Measurements from ENCODE around the gene EFNA4. TPM values are rescaled to one million over a fixed set of nuclear protein-coding genes. Genes with fewer than 3 reads are reported as not detected.
A peak's percentile ranks its signal among the peaks of the same experiment; 100 is the strongest.

Gene EFNA4
- total and polyA plus RNA-seq, 2 donors from 2014 or later: 7.6 to 11.8 TPM

GRCh38 chr1:155099331-155099730 is 35.8 kb downstream of the EFNA4 start:
- no peak overlapping the region for H3K9ac ChIP-seq (ENCODE audit: low read length in 3 of 3)
- H3K27me3 ChIP-seq (ENCODE audit: control insufficient read depth, insufficient read depth, low read length): no peaks in the 10 kb centered on the region
- FAIRE-seq: no peak
- TF ChIP-seq CTCF (IDR thresholded peaks at IDR 0.05; ENCODE audit: borderline replicate concordance, extremely low read depth, insufficient read depth): no peak
- DNase-seq: no peak
- H3K27ac ChIP-seq (ENCODE audit: low read depth in 2 of 2, low read length in 2 of 2): no peak overlapping the region
- no peaks in the 10 kb centered on the region for H3K4me1 ChIP-seq (ENCODE audit: control insufficient read depth in 2 of 3, insufficient read depth in 2 of 3, low read depth in 1 of 3, low read length in 3 of 3)
- intact Hi-C loops (cut with DNase I): no loop called here
- H3K36me3 ChIP-seq (ENCODE audit: control insufficient read depth in 2 of 3, insufficient read depth in 3 of 3, low read length in 3 of 3): no peaks in the 10 kb centered on the region
- H3K4me3 ChIP-seq (ENCODE audit: low read length in 3 of 3): no peak overlapping the region
- H3K9me3 ChIP-seq (ENCODE audit: control insufficient read depth in 2 of 3, insufficient read depth in 1 of 3, low read length in 3 of 3): no peaks in the 10 kb centered on the region

- Histone ChIP-seq H3K4me1 (ENCODE audit: control insufficient read depth in 2 of 3, insufficient read depth in 2 of 3, low read depth in 1 of 3, low read length in 3 of 3) (peaks cover 0 to 7% (median 0%) of the 10 kb centered on the region in 3 donors), H3K9ac (ENCODE audit: low read length in 3 of 3) (no peak overlapping the region), H3K9me3 (ENCODE audit: control insufficient read depth in 2 of 3, insufficient read depth in 1 of 3, low read length in 3 of 3) (no peaks in the 10 kb centered on the region), H3K27ac (ENCODE audit: low read depth in 2 of 2, low read length in 2 of 2) (no peak overlapping the region), H3K27me3 (ENCODE audit: control insufficient read depth, insufficient read depth, low read length) (no peaks in the 10 kb centered on the region), H3K36me3 (ENCODE audit: control insufficient read depth in 2 of 3, insufficient read depth in 3 of 3, low read length in 3 of 3) (no peaks in the 10 kb centered on the region), H3K4me3 (ENCODE audit: low read length in 3 of 3) (no peak overlapping the region)
- intact Hi-C loops (cut with DNase I): no loop called here
- no peak for TF ChIP-seq CTCF (IDR thresholded peaks at IDR 0.05; ENCODE audit: borderline replicate concordance, extremely low read depth, insufficient read depth)
- no peak for FAIRE-seq
- no peak for DNase-seq
Measured at GRCh38 chr1:155103325-155103724, 39.8 kb downstream of the EFNA4 start.

GRCh38 chr1:155104605-155105534 is 41.3 kb downstream of the EFNA4 start:
- peaks cover 0 to 7% (median 0%) of the 10 kb centered on the region in 3 donors for H3K4me1 ChIP-seq (ENCODE audit: control insufficient read depth in 2 of 3, insufficient read depth in 2 of 3, low read depth in 1 of 3, low read length in 3 of 3)
- H3K36me3 ChIP-seq (ENCODE audit: control insufficient read depth in 2 of 3, insufficient read depth in 3 of 3, low read length in 3 of 3): no peaks in the 10 kb centered on the region
- H3K9ac ChIP-seq (ENCODE audit: low read length in 3 of 3): no peak overlapping the region
- no peak for TF ChIP-seq CTCF (IDR thresholded peaks at IDR 0.05; ENCODE audit: borderline replicate concordance, extremely low read depth, insufficient read depth)
- H3K9me3 ChIP-seq (ENCODE audit: control insufficient read depth in 2 of 3, insufficient read depth in 1 of 3, low read length in 3 of 3): no peaks in the 10 kb centered on the region
- intact Hi-C loops (cut with DNase I): no loop called here
- no peak overlapping the region for H3K27ac ChIP-seq (ENCODE audit: low read depth in 2 of 2, low read length in 2 of 2)
- H3K27me3 ChIP-seq (ENCODE audit: control insufficient read depth, insufficient read depth, low read length): no peaks in the 10 kb centered on the region
- FAIRE-seq: no peak
- DNase-seq: peak in 1 of 5 donors; percentile 6
- H3K4me3 ChIP-seq (ENCODE audit: low read length in 3 of 3): no peak overlapping the region
